WTC11 (cell line): Measurements from ENCODE around the gene PRKCE. TPM values are rescaled to one million over a fixed set of nuclear protein-coding genes. Genes with fewer than 3 reads are reported as not detected.

Experiments used
- ATAC-seq: fragments of 200-7000 bp; cut with Tn5 transposase; 2 replicates; pipeline ENCODE4 v1.10.0; 2021; ENCODE audit warnings: mild to moderate bottlenecking, moderate library complexity
- CTCF ChIA-PET: fragments of 300-600 bp; sonication (Branson Sonifier 250); formaldehyde crosslinking; loops from one replicate; lab custom pipeline; 2021; ENCODE audit warnings: antibody characterized with exemption; lab: Charles Lee
- POLR2A ChIA-PET: fragments of 350-600 bp; sonication (Branson Sonifier 250); formaldehyde crosslinking; loops from one replicate; lab custom pipeline; 2021; ENCODE audit warnings: antibody characterized with exemption; lab: Charles Lee
- DNase-seq: peaks from one replicate; pipeline ENCODE4 v3.0.0; 2021; ENCODE audit warnings: low spot score
- H3K27ac Mint-ChIP-seq: 2 replicates; pipeline ENCODE4 v1.8.0; 2021; ENCODE audit warnings: mixed read lengths
- H3K27me3 Mint-ChIP-seq: 2 replicates; pipeline ENCODE4 v1.8.0; 2021; ENCODE audit warnings: low read depth, mild to moderate bottlenecking, moderate library complexity, mixed read lengths
- H3K36me3 Mint-ChIP-seq: 2 replicates; pipeline ENCODE4 v1.8.0; 2021; ENCODE audit warnings: mixed read lengths
- H3K4me1 Mint-ChIP-seq: 2 replicates; pipeline ENCODE4 v1.8.0; 2022; ENCODE audit warnings: mixed read lengths
- H3K4me3 Mint-ChIP-seq: 2 replicates; pipeline ENCODE4 v1.8.0; 2021; ENCODE audit warnings: mild to moderate bottlenecking, moderate library complexity, mixed read lengths
- H3K9me3 Mint-ChIP-seq: 2 replicates; pipeline ENCODE4 v1.8.0; 2021; ENCODE audit warnings: mixed read lengths
- ATF1 ChIP-seq: sonication (generic); formaldehyde crosslinking; IDR thresholded peaks from 2 replicates; pipeline ENCODE4 v1.8.1; 2023; ENCODE audit warnings: mild to moderate bottlenecking, moderate library complexity, missing genetic modification reagents
- ATF3 ChIP-seq: sonication (generic); formaldehyde crosslinking; conservative IDR thresholded peaks from 2 replicates; pipeline ENCODE4 v1.8.1; 2022; ENCODE audit warnings: mild to moderate bottlenecking, missing genetic modification reagents
- E2F4 ChIP-seq: sonication (generic); formaldehyde crosslinking; IDR thresholded peaks from 2 replicates; pipeline ENCODE4 v1.8.1; 2022; ENCODE audit warnings: low read depth, mild to moderate bottlenecking, moderate library complexity, missing genetic modification reagents, borderline replicate concordance
- ESRRA ChIP-seq: sonication (generic); formaldehyde crosslinking; IDR thresholded peaks from 2 replicates; pipeline ENCODE4 v1.8.1; 2022; ENCODE audit warnings: mild to moderate bottlenecking, missing genetic modification reagents, borderline replicate concordance
- FOXK1 ChIP-seq: sonication (generic); formaldehyde crosslinking; IDR thresholded peaks from 2 replicates; pipeline ENCODE4 v1.8.0; 2022; ENCODE audit warnings: mild to moderate bottlenecking, moderate library complexity, missing genetic modification reagents
- FOXP1 ChIP-seq: sonication (generic); formaldehyde crosslinking; IDR thresholded peaks from 2 replicates; pipeline ENCODE4 v1.8.0; 2022; ENCODE audit warnings: missing genetic modification reagents, mild to moderate bottlenecking, moderate library complexity, borderline replicate concordance
- JAZF1 ChIP-seq: fragments of 250-450 bp; sonication (Bioruptor Pico); IDR thresholded peaks from 2 replicates; pipeline ENCODE4 v1.9.0; 2021; ENCODE audit warnings: moderate library complexity, mild to moderate bottlenecking, inconsistent platforms
- MLX ChIP-seq: sonication (generic); formaldehyde crosslinking; IDR thresholded peaks from 2 replicates; pipeline ENCODE4 v1.8.1; 2023; ENCODE audit warnings: mild to moderate bottlenecking, missing genetic modification reagents, moderate library complexity
- MYBL2 ChIP-seq: sonication (generic); formaldehyde crosslinking; IDR thresholded peaks from 2 replicates; pipeline ENCODE4 v1.8.1; 2023; ENCODE audit warnings: mild to moderate bottlenecking, moderate library complexity, missing genetic modification reagents
- NFATC4 ChIP-seq: fragments of 250-450 bp; sonication (Bioruptor Pico); IDR thresholded peaks from 2 replicates; pipeline ENCODE4 v1.9.0; 2021; ENCODE audit warnings: mild to moderate bottlenecking
- NFE2L1 ChIP-seq: sonication (generic); formaldehyde crosslinking; IDR thresholded peaks from 2 replicates; pipeline ENCODE4 v1.8.1; 2023; ENCODE audit warnings: missing genetic modification reagents
- NFYB ChIP-seq: sonication (generic); formaldehyde crosslinking; conservative IDR thresholded peaks from 2 replicates; pipeline ENCODE4 v1.8.0; 2022; ENCODE audit warnings: low read depth, missing genetic modification reagents
- RELA ChIP-seq: sonication (generic); formaldehyde crosslinking; IDR thresholded peaks from 2 replicates; pipeline ENCODE4 v1.8.1; 2022; ENCODE audit warnings: missing genetic modification reagents, mild to moderate bottlenecking, borderline replicate concordance
- TP53 ChIP-seq: sonication (generic); formaldehyde crosslinking; IDR thresholded peaks from 2 replicates; pipeline ENCODE4 v1.8.1; 2023; ENCODE audit warnings: mild to moderate bottlenecking, missing genetic modification reagents
- USF1 ChIP-seq: sonication (generic); formaldehyde crosslinking; IDR thresholded peaks from 2 replicates; pipeline ENCODE4 v1.8.0; 2022; ENCODE audit warnings: mild to moderate bottlenecking, missing genetic modification reagents
- USF2 ChIP-seq: sonication (generic); formaldehyde crosslinking; IDR thresholded peaks from 2 replicates; pipeline ENCODE4 v1.8.1; 2023; ENCODE audit warnings: mild to moderate bottlenecking, missing genetic modification reagents, moderate library complexity
- ZBTB43 ChIP-seq: sonication (generic); formaldehyde crosslinking; IDR thresholded peaks from 2 replicates; pipeline ENCODE4 v1.8.1; 2023; ENCODE audit warnings: mild to moderate bottlenecking, missing genetic modification reagents
- ZMAT4 ChIP-seq: fragments of 250-450 bp; sonication (Bioruptor Pico); IDR thresholded peaks from 2 replicates; pipeline ENCODE4 v1.9.0; 2021; ENCODE audit warnings: mild to moderate bottlenecking
- ZNF219 ChIP-seq: sonication (generic); formaldehyde crosslinking; IDR thresholded peaks from 2 replicates; pipeline ENCODE4 v1.8.0; 2023; ENCODE audit warnings: missing genetic modification reagents, mild to moderate bottlenecking, borderline replicate concordance
- ZNF317 ChIP-seq: sonication (generic); formaldehyde crosslinking; IDR thresholded peaks from 2 replicates; pipeline ENCODE4 v1.8.1; 2023; ENCODE audit warnings: low read depth, mild to moderate bottlenecking, moderate library complexity, missing genetic modification reagents, borderline replicate concordance
- ZNF416 ChIP-seq: fragments of 250-450 bp; sonication (Bioruptor Pico); IDR thresholded peaks from 2 replicates; pipeline ENCODE4 v1.9.0; 2021; ENCODE audit warnings: mild to moderate bottlenecking, inconsistent platforms
- ZNF671 ChIP-seq: fragments of 250-450 bp; sonication (Bioruptor Pico); IDR thresholded peaks from 2 replicates; pipeline ENCODE4 v1.8.0; 2021; ENCODE audit warnings: mild to moderate bottlenecking
- total RNA-seq: library from RNA; stranded (reverse); gene quantifications from 3 replicates; pipeline ENCODE4 v1.2.3, GENCODE V29; 2021

Gene PRKCE
- total RNA-seq, 1 experiment from 2014 or later: 5.8 TPM

GRCh38 chr2:45687964-45688363, 36.5 kb downstream of the PRKCE start:
- ATAC-seq: no peak

GRCh38 chr2:45688479-45689298, 37.2 kb downstream of the PRKCE start:
- Mint-ChIP-seq H3K4me3 (no peak overlapping the region), H3K27ac (no peak overlapping the region), H3K27me3 (no peaks in the 10 kb centered on the region), H3K36me3 (no peaks in the 10 kb centered on the region), H3K4me1 (peaks cover 9% of the 10 kb centered on the region), H3K9me3 (no peaks in the 10 kb centered on the region)
- DNase-seq (no peak), ATAC-seq (no peak)
- ChIA-PET CTCF (no interaction called here), POLR2A (no interaction called here)
- TF ChIP-seq FOXP1: no peak
- no peak for TF ChIP-seq ZNF219 (CRISPR knock-in tag)
- no peak for TF ChIP-seq TP53 (CRISPR knock-in tag)
- TF ChIP-seq ZNF317 (CRISPR knock-in tag): no peak
- no peak for TF ChIP-seq NFE2L1
- TF ChIP-seq ZNF671 (CRISPR knock-in tag): no peak
- no peak for TF ChIP-seq FOXK1 (CRISPR knock-in tag)
- no peak for TF ChIP-seq ESRRA (CRISPR knock-in tag)
- TF ChIP-seq MLX (CRISPR knock-in tag): no peak
- no peak for TF ChIP-seq ZNF416

More at GRCh38 chr2:45687964-45688363, 36.5 kb downstream of the PRKCE start:
- CTCF ChIA-PET: no interaction called here
- Mint-ChIP-seq H3K4me3 (no peak overlapping the region), H3K4me1 (peaks cover 9% of the 10 kb centered on the region), H3K36me3 (no peaks in the 10 kb centered on the region), H3K27ac (no peak overlapping the region), H3K27me3 (no peaks in the 10 kb centered on the region), H3K9me3 (no peaks in the 10 kb centered on the region)
- no peak for DNase-seq
- POLR2A ChIA-PET: no interaction called here
- no peak for TF ChIP-seq E2F4 (CRISPR knock-in tag)
- TF ChIP-seq NFATC4 (CRISPR knock-in tag): no peak
- TF ChIP-seq ATF1: no peak
- TF ChIP-seq NFYB: no peak
- no peak for TF ChIP-seq TP53 (CRISPR knock-in tag)
- no peak for TF ChIP-seq JAZF1
- no peak for TF ChIP-seq RELA (CRISPR knock-in tag)
- TF ChIP-seq MYBL2: no peak
- TF ChIP-seq ZBTB43: no peak
- no peak for TF ChIP-seq USF2 (CRISPR knock-in tag)
- no peak for TF ChIP-seq ATF3 (CRISPR knock-in tag)
- no peak for TF ChIP-seq ZMAT4 (CRISPR knock-in tag)
- TF ChIP-seq USF1 (CRISPR knock-in tag): no peak
- TF ChIP-seq MLX (CRISPR knock-in tag): no peak
- TF ChIP-seq ZNF219 (CRISPR knock-in tag): no peak
- TF ChIP-seq ZNF416: no peak
